ENCODE results near the gene MYO1A. TPM values are rescaled to one million over a fixed set of nuclear protein-coding genes. Genes with fewer than 3 reads are reported as not detected.

MYO1A gene
- total RNA-seq, 1 experiment from 2014 or later = 0.12 TPM

- intact Hi-C loops (cut with micrococcal nuclease) = no loop called here
- Mint-ChIP-seq H3K9me3 (ENCODE audit: unreplicated experiment) (no peaks in the 10 kb centered on the region), H3K27ac (ENCODE audit: low read depth, unreplicated experiment) (no peak overlapping the region), H3K4me1 (ENCODE audit: insufficient read depth, unreplicated experiment) (peaks cover 13% of the 10 kb centered on the region), H3K36me3 (ENCODE audit: insufficient read depth, unreplicated experiment) (peaks cover 26% of the 10 kb centered on the region), H3K4me3 (ENCODE audit: unreplicated experiment) (no peak overlapping the region), H3K27me3 (ENCODE audit: insufficient read depth, unreplicated experiment) (no peaks in the 10 kb centered on the region)
- POLR2A ChIA-PET = no interaction called here
- no TSS peak for BruUV-seq (replicated peaks)
- no peak for DNase-seq (ENCODE audit: unreplicated experiment)
- no peak for TF ChIP-seq CTCF (IDR thresholded peaks at IDR 0.05; ENCODE audit: unreplicated experiment)
- CTCF ChIA-PET = interaction anchor here (1.1 to 3.0 kb wide), 5 partner anchors 8 to 233 kb away, joined by 3 to 17 read pairs (median 5); no protein-coding TSS in a partner anchor
These were observed 53.0 kb downstream of the MYO1A start for GRCh38 chr12:56996793-56997545.

- Mint-ChIP-seq H3K27ac (ENCODE audit: low read depth, unreplicated experiment) (no peak overlapping the region), H3K36me3 (ENCODE audit: insufficient read depth, unreplicated experiment) (peaks cover 19% of the 10 kb centered on the region), H3K4me1 (ENCODE audit: insufficient read depth, unreplicated experiment) (peaks cover 7% of the 10 kb centered on the region), H3K9me3 (ENCODE audit: unreplicated experiment) (no peaks in the 10 kb centered on the region), H3K27me3 (ENCODE audit: insufficient read depth, unreplicated experiment) (no peaks in the 10 kb centered on the region), H3K4me3 (ENCODE audit: unreplicated experiment) (no peak overlapping the region)
- BruUV-seq (replicated peaks) = no TSS peak
- no peak for DNase-seq (ENCODE audit: unreplicated experiment)
- TF ChIP-seq CTCF (IDR thresholded peaks at IDR 0.05; ENCODE audit: unreplicated experiment) = no peak
- ChIA-PET CTCF (interaction anchor here (0.7 to 3.0 kb wide), 5 partner anchors 8 to 238 kb away, joined by 3 to 17 read pairs (median 5); no protein-coding TSS in a partner anchor), POLR2A (no interaction called here)
- intact Hi-C loops (cut with micrococcal nuclease) = no loop called here
These were observed 53.9 kb downstream of the MYO1A start for GRCh38 chr12:56995930-56996496.

GRCh38 chr12:56995201-56995929, 54.6 kb downstream of the MYO1A start:
- POLR2A ChIA-PET = no interaction called here
- TF ChIP-seq CTCF (IDR thresholded peaks at IDR 0.05; ENCODE audit: unreplicated experiment) = no peak
- H3K27ac Mint-ChIP-seq (ENCODE audit: low read depth, unreplicated experiment) = no peak overlapping the region

GRCh38 chr12:56994231-56994746, 55.6 kb downstream of the MYO1A start:
- no peaks in the 10 kb centered on the region for H3K9me3 Mint-ChIP-seq (ENCODE audit: unreplicated experiment)
- ChIA-PET CTCF (interaction anchor here (0.6 to 1.4 kb wide), 10 partner anchors 8 to 249 kb away, joined by 3 to 5 read pairs (median 4); partner anchors contain the start of gene ZBTB39), POLR2A (interaction anchor here (0.6 to 1.1 kb wide), 3 partner anchors 18 to 241 kb away, joined by 3 read pairs; no protein-coding TSS in a partner anchor)
- no peaks in the 10 kb centered on the region for H3K27me3 Mint-ChIP-seq (ENCODE audit: insufficient read depth, unreplicated experiment)
- no peak overlapping the region for H3K4me3 Mint-ChIP-seq (ENCODE audit: unreplicated experiment)
- intact Hi-C loops (cut with micrococcal nuclease) = no loop called here
- H3K36me3 Mint-ChIP-seq (ENCODE audit: insufficient read depth, unreplicated experiment) = peaks cover 7% of the 10 kb centered on the region
- no peak for DNase-seq (ENCODE audit: unreplicated experiment)
- BruUV-seq (replicated peaks) = no TSS peak
- no peak overlapping the region for H3K27ac Mint-ChIP-seq (ENCODE audit: low read depth, unreplicated experiment)
- no peak for TF ChIP-seq CTCF (IDR thresholded peaks at IDR 0.05; ENCODE audit: unreplicated experiment)
- no peaks in the 10 kb centered on the region for H3K4me1 Mint-ChIP-seq (ENCODE audit: insufficient read depth, unreplicated experiment)

More at GRCh38 chr12:56995201-56995929, 54.6 kb downstream of the MYO1A start:
- BruUV-seq (replicated peaks) = no TSS peak
- Mint-ChIP-seq H3K4me1 (ENCODE audit: insufficient read depth, unreplicated experiment) (peaks cover 7% of the 10 kb centered on the region), H3K9me3 (ENCODE audit: unreplicated experiment) (no peaks in the 10 kb centered on the region), H3K27me3 (ENCODE audit: insufficient read depth, unreplicated experiment) (no peaks in the 10 kb centered on the region), H3K36me3 (ENCODE audit: insufficient read depth, unreplicated experiment) (peaks cover 15% of the 10 kb centered on the region), H3K4me3 (ENCODE audit: unreplicated experiment) (no peak overlapping the region)
- intact Hi-C loops (cut with micrococcal nuclease) = no loop called here
- DNase-seq (ENCODE audit: unreplicated experiment) = no peak
- CTCF ChIA-PET = interaction anchor here (0.5 to 1.4 kb wide), 7 partner anchors 10 to 647 kb away, joined by 3 to 6 read pairs (median 4); no protein-coding TSS in a partner anchor
